ENCODE results near the gene CDC42SE2.

Gene CDC42SE2

DNA sequence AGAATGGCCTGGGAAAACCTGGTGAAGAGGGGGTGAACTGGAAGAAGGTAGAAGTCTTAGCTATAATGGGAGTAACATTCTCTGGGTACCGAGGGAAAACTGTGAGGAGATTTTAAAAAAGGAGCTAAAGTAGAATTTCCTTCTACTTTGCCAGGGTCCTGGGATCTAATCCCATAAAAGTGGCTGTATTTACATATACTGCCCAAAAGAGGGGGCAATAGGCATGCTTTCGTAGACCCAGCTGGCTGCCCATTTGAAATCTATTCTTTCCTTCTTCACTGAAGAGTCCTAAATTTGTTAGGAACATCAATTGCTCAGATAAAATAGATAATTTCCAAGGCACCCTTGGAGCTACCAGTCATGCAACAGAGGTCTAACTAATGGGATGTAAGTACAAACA is 159.2 kb downstream of the CDC42SE2 start:
- TF ChIP-seq CTCF (conservative IDR thresholded peaks at IDR 0.05; ENCODE audit: low read length) (peak; percentile 59), EZH2phosphoT487 (IDR thresholded peaks at IDR 0.05; ENCODE audit: borderline replicate concordance) (no peak)
- Histone ChIP-seq H3K4me1 (ENCODE audit: insufficient read depth, low read length, poor library complexity, severe bottlenecking) (no peaks in the 10 kb centered on the region), H3K79me2 (ENCODE audit: insufficient read depth, low read length) (no peaks in the 10 kb centered on the region), H3K36me3 (ENCODE audit: insufficient read depth, low read length) (peaks cover 9% of the 10 kb centered on the region; the same call in 1 of the 2 replicates), H3K4me3 (ENCODE audit: low read length, poor library complexity, severe bottlenecking) (no peak overlapping the region), H3F3A (ENCODE audit: low read depth) (no peaks in the 10 kb centered on the region), H4K20me1 (ENCODE audit: insufficient read depth, low read length, poor library complexity, severe bottlenecking) (no peaks in the 10 kb centered on the region), H2AFZ (ENCODE audit: low read length) (no peak overlapping the region), H3K9me3 (ENCODE audit: insufficient read depth, low read depth, low read length) (no peaks in the 10 kb centered on the region), H3K9ac (ENCODE audit: low read depth, low read length, poor library complexity, severe bottlenecking) (no peak overlapping the region), H3K27me3 (ENCODE audit: insufficient read depth, low read length, poor library complexity, severe bottlenecking) (no peaks in the 10 kb centered on the region), H3K4me2 (ENCODE audit: low read depth, low read length, poor library complexity, severe bottlenecking) (no peak overlapping the region), H3K9me2 (replicated peaks; ENCODE audit: low read depth, low read length) (no peaks in the 10 kb centered on the region)

DNA sequence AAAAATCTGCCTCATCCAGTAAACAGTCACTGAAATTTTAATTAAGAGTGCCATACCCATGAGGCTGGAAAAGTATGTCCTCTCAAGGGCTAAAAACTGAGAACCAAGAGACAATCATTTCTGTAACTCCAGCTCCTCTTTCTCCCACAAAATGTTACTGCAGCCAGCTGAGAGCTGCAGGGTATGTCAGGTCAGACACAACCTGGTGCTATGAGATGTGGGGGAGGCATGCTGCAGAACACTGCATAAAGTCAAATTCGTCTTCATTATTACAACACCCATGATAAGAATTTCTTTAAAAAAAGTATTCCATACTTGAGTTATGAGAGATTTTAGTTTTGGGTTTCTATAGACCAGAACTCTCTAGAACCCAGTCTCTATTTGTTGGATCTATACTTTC is 162.2 kb downstream of the CDC42SE2 start:
- Histone ChIP-seq H2AFZ (ENCODE audit: low read length) (no peak overlapping the region), H3K9me2 (replicated peaks; ENCODE audit: low read depth, low read length) (no peaks in the 10 kb centered on the region), H3K4me3 (ENCODE audit: low read length, poor library complexity, severe bottlenecking) (no peak overlapping the region), H3K4me2 (ENCODE audit: low read depth, low read length, poor library complexity, severe bottlenecking) (no peak overlapping the region), H3K9me3 (ENCODE audit: insufficient read depth, low read depth, low read length) (no peaks in the 10 kb centered on the region), H3F3A (ENCODE audit: low read depth) (no peaks in the 10 kb centered on the region), H3K4me1 (ENCODE audit: insufficient read depth, low read length, poor library complexity, severe bottlenecking) (no peaks in the 10 kb centered on the region), H4K20me1 (ENCODE audit: insufficient read depth, low read length, poor library complexity, severe bottlenecking) (no peaks in the 10 kb centered on the region), H3K79me2 (ENCODE audit: insufficient read depth, low read length) (no peaks in the 10 kb centered on the region), H3K36me3 (ENCODE audit: insufficient read depth, low read length) (peaks cover 21% of the 10 kb centered on the region; the same call in 1 of the 2 replicates), H3K9ac (ENCODE audit: low read depth, low read length, poor library complexity, severe bottlenecking) (no peak overlapping the region), H3K27me3 (ENCODE audit: insufficient read depth, low read length, poor library complexity, severe bottlenecking) (no peaks in the 10 kb centered on the region)
- TF ChIP-seq EZH2phosphoT487 (IDR thresholded peaks at IDR 0.05; ENCODE audit: borderline replicate concordance) (no peak), CTCF (conservative IDR thresholded peaks at IDR 0.05; ENCODE audit: low read length) (no peak)

DNA sequence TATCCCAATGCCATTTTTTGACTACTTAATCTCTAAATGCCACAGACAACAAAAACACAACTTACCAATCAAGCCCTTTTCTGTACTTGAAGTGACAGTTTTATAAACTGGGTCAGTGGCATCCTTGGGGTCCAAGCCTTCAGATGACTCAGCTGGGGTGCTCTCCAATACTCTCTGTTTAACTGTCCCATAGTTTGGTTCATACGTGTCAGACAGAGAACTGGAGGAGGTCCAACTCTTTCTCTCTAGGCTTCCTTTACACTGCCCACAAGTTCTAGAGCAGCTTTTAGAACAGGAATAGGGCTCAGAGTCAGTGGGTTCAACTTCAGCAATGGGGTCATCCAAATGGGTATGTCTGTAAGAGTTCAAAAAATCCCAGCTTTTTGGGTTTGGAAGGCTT is 166.9 kb downstream of the CDC42SE2 start:
- Histone ChIP-seq H3K79me2 (ENCODE audit: insufficient read depth, low read length) (no peaks in the 10 kb centered on the region), H3K36me3 (ENCODE audit: insufficient read depth, low read length) (peaks cover 38% of the 10 kb centered on the region; the same call in 1 of the 2 replicates), H3K4me1 (ENCODE audit: insufficient read depth, low read length, poor library complexity, severe bottlenecking) (no peaks in the 10 kb centered on the region), H3K9ac (ENCODE audit: low read depth, low read length, poor library complexity, severe bottlenecking) (no peak overlapping the region), H3K4me2 (ENCODE audit: low read depth, low read length, poor library complexity, severe bottlenecking) (no peak overlapping the region), H3K27me3 (ENCODE audit: insufficient read depth, low read length, poor library complexity, severe bottlenecking) (no peaks in the 10 kb centered on the region), H4K20me1 (ENCODE audit: insufficient read depth, low read length, poor library complexity, severe bottlenecking) (no peaks in the 10 kb centered on the region), H2AFZ (ENCODE audit: low read length) (no peak overlapping the region), H3K4me3 (ENCODE audit: low read length, poor library complexity, severe bottlenecking) (no peak overlapping the region), H3F3A (ENCODE audit: low read depth) (no peaks in the 10 kb centered on the region), H3K9me3 (ENCODE audit: insufficient read depth, low read depth, low read length) (no peaks in the 10 kb centered on the region), H3K9me2 (replicated peaks; ENCODE audit: low read depth, low read length) (no peaks in the 10 kb centered on the region)
- TF ChIP-seq CTCF (conservative IDR thresholded peaks at IDR 0.05; ENCODE audit: low read length): no peak
- TF ChIP-seq EZH2phosphoT487 (IDR thresholded peaks at IDR 0.05; ENCODE audit: borderline replicate concordance): no peak

All from Loucy (cell line).